SU-DHL-6 (cell line): ENCODE measurements around the gene PTPRK.

ENCODE experiments used
- EZH2phosphoT487 ChIP-seq: fragments of 200-600 bp; sonication (generic), shearing (Covaris generic); conservative IDR thresholded peaks from 2 replicates; pipeline ENCODE4 v1.6.1; 2018; ENCODE audit warnings: mild to moderate bottlenecking, antibody characterized with exemption, low read length, moderate library complexity, mixed read lengths
- TF ChIP-seq, protein P1 (sequence below): fragments of 200-600 bp; sonication (generic); IDR thresholded peaks from one replicate; pipeline ENCODE4 v1.5.1; 2017; ENCODE audit warnings: antibody characterized with exemption, mild to moderate bottlenecking, low read length, moderate library complexity; ENCODE audit not compliant: insufficient read depth, poor library complexity, severe bottlenecking

DNA sequence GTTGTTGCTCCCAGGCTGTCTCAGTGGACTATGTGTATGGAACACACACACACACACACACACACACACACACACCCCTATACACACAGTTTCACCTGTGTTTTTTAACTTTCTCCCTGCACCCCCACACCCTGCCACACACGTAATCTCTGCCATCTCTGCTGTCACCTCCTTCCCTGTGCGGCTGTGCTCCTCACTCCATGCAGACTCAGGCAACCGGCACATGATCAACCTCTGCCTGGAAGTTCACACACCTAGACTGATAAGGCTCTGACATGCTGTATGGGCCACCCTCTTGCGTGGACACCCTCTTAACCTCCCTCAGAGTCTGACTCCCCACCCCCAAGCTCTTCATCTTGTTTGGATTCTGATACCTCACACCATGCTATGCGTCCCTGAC is 467.3 kb downstream of the PTPRK start:
- TF ChIP-seq, protein P1, sequence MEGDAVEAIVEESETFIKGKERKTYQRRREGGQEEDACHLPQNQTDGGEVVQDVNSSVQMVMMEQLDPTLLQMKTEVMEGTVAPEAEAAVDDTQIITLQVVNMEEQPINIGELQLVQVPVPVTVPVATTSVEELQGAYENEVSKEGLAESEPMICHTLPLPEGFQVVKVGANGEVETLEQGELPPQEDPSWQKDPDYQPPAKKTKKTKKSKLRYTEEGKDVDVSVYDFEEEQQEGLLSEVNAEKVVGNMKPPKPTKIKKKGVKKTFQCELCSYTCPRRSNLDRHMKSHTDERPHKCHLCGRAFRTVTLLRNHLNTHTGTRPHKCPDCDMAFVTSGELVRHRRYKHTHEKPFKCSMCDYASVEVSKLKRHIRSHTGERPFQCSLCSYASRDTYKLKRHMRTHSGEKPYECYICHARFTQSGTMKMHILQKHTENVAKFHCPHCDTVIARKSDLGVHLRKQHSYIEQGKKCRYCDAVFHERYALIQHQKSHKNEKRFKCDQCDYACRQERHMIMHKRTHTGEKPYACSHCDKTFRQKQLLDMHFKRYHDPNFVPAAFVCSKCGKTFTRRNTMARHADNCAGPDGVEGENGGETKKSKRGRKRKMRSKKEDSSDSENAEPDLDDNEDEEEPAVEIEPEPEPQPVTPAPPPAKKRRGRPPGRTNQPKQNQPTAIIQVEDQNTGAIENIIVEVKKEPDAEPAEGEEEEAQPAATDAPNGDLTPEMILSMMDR = no peak
- no peak for TF ChIP-seq EZH2phosphoT487
